SKM-1 (cell line): ENCODE measurements around the gene TRDMT1.

Experiments
- DNase-seq: peaks from one replicate; lab custom pipeline; 2025; ENCODE audit not compliant: unreplicated experiment; lab: John Stamatoyannopoulos, UW

Gene TRDMT1, protein sequence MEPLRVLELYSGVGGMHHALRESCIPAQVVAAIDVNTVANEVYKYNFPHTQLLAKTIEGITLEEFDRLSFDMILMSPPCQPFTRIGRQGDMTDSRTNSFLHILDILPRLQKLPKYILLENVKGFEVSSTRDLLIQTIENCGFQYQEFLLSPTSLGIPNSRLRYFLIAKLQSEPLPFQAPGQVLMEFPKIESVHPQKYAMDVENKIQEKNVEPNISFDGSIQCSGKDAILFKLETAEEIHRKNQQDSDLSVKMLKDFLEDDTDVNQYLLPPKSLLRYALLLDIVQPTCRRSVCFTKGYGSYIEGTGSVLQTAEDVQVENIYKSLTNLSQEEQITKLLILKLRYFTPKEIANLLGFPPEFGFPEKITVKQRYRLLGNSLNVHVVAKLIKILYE

DNA sequence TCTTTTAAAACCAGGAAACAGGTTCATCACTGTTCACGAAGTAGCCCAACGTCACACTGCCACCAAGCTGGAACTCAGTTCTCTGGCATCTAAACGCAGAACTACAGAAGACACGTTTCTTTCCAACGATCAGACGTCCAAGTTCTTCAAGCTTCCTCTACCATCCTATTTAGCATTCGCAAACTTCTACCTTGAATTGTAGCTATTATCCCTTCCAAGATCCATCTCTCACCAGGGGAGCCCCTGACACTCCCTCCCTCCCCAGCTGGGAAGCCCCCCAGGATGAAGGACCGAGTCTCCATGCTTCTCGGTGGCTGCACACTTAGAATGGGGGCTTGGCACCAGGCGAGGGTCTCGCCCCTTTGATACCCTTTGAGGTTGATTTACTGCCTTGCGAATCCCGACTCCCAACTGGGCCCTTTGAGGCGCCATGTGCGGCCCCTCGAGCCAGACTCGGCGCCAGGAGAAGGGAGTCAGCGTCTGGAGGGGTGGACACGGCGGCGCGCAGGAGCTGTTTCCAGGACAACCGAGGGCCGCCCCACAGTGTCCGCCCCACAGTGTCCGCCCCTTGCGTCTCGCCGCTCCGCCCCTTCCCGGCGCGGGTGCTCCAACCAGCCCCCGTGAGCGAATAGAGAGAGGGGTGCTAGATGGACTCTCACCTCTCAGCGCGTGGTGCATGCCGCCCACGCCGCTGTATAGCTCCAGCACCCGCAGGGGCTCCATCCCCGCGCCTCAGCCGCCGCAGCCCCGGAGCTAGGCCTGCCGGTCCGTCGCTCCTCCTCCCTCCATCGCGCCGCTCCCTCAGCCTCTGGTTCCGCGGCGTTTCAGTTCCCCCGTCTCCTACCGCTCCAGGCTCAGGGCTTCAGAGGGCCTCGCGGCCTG lies at the start of gene TRDMT1:
TRDMT1 (minus strand) TSS at position 761 of the 882 bp plus-strand sequence; CDS start at position 723, 38 bp downstream.
- peak; percentile 15 for DNase-seq

DNA sequence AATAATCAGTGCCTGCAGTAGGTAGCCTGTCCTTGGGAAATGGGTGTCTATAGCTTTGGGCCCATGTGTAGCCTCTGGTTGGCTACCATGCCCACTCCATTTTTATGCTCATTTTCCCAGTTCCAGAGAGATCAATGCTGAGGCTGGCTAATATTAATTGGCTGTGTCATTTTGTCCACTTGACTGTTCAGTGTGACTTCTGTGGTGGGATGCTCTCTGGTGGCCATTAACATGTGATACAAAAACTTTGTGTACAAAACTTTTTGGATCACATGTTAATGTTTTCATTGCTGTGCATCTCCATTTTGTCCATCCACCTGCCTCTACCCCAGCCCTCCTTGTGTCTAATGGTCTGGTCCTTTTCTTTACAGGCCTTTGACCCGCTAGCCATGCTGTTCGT lies 49.3 kb upstream of the TRDMT1 start:
- DNase-seq: no peak

DNA sequence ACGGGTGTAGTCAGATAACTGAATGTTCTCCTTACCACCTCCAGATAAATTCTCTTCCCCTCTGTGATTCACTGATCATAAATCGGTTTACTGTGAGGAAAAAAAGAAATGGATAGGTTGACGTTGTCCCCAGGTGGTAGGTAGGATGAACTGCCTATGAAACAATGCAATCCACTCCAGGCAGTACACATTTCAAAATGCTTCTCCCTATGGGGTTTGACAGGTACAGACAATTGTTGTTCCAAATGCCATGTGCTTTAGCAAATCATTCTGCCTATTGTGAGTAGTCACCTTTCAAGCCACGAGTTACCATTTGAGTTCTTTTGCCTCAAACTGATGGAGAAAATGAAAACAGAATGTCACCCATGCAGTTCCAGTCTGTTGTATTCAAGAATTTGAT lies 48.3 kb upstream of the TRDMT1 start:
- DNase-seq: no peak

DNA sequence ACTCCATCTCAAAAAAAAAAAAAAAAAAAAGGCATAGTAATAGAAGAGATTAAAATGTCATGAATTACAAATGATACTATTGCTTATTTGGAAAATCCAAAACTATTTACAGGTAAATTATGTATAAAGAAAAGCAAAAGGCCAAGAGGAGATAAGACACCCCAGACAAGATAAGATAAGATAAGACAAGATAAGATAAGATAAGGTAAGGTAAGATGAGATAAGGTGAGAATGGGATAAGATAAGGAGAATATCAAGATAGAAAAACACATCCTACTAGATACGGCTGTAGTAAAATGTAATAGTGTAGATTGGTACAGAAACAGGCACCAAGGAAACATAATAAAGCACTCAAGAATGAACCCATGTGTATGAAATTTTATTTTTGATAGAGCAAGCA lies 47.5 kb upstream of the TRDMT1 start:
- DNase-seq: no peak

DNA sequence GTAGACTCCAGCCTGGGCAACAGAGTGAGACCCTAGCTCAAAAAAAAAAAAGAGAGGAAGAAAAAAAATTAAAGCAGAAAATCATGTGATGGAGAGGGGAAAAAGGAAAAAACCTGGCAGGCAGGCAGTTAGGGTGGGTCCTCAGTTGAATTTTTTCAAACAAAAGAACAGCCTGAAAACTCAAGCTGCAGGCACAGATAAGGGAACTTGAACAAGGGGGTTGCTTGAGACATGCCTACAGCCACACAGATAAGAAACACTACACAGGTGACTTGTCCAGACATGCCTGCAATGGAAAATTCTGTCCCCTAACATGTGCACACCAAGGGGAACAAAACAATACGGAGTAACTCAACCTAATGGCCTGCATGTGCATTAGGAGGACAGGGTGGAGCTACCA lies 45.7 kb upstream of the TRDMT1 start:
- DNase-seq: no peak

DNA sequence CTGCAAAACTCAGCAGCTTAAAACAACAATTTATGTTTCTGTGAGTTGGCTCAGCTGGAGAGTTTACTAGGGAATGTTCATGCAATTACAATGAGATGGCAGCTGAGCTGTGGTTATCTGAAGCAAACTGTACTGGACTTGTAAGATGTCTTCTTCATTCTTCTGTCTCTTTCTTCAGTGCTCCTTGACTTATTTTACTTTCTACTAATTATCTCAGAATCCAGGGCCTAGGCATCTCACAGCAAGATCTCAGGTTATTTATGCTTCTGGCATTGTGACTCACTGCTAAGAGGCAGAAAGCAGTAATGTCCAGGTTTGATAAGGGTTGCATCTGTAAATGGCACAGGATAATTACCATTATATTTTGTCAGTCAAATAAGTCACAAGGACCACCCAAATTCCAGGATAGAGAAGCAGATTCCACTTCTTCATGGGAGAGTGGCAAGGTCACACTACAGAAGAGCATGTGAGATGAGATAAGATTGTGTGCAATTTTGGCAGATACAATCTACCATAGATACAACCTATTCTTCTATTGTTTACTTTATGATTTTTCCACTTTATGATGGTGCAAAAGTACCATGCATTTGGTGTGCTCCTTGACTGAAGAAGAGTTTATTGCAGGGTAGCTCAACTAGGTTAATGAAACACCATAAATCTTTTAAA lies 43.4 kb upstream of the TRDMT1 start:
- DNase-seq: no peak

- DNase-seq: no peak
Measured at GRCh38 chr10:17241611-17242333, 40.3 kb upstream of the TRDMT1 start.

DNA sequence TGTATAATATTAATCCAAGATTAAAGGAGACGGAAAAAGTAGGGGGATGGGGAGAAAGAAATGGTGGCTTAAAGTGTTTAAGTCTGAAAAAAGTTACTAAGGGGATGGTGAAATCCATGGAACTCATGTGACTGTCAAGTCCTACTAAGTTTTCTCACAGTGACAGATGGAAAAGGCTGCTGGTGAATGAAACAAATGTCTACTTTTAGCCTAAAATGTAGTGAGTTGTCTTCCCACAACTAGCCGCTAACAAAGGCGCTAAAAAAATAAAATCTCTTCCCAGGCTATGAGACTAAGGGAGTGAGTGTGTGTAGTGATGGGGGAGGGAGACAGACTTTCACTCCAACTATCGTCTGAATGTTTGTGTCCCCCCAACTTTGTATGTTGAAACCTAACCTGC lies 39.1 kb upstream of the TRDMT1 start:
- no peak for DNase-seq

- no peak for DNase-seq
Measured at GRCh38 chr10:17240096-17240495, 38.6 kb upstream of the TRDMT1 start.

DNA sequence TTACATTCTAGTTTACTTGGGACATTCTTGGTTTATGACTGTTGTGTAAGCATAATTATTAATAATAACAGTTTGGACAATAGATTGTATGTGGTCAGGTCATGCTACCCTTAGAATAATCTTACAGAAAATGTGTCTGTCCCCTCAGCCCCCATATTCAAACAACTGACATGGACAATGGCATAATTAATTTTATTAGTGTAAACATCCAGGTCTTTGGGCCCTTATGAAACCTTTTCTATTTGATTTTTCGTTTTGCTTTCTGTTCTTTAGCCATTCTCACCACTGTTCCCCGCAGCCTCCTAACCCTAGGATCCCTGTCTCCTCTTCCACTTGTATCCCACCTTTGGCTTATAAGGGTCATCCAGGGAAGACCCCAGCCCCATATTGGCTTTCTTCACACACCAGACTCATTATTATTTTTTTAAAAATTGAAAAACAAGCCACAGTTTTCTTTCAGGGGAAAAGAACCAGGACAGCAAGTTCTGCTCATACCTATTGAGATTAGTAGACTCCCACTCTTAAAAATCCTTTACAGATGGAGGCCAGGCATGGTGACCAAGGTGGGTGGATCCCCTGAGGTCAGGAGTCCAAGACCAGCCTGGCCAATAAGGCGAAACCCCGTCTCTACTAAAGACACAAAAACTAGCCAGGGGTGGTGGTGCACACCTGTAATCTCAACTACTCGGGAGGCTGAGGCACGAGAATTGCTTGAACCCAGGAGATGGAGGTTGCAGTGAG lies 38.0 kb upstream of the TRDMT1 start:
- DNase-seq: no peak

- DNase-seq: no peak
Measured at GRCh38 chr10:17238445-17239291, 37.2 kb upstream of the TRDMT1 start.

DNA sequence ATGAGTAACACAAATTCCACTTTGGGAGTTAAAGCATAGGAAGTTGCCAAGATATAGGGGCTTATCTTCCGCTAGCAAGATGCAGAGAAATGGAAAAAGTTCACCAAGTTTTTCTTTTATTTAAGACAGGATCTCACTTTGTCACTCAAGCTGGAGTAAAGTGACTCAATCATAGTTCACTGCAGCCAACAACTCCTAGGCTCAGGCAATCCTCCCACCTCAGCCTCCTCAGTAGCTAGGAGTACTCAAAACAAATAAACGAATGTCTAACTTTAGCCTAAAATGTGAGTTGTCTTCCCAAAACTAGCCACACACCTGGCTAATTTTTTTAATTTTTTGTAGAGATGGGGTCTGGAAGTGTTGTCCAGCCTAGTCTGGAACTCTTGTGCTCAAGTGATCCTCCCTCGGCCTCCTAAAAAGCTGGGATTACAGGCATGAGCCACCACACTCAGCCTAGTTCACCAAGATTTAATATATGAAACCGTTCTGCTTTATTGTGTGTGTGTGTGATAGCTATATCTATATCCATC lies 36.5 kb upstream of the TRDMT1 start:
- DNase-seq: no peak

GRCh38 chr10:17237149-17237527 lies 35.7 kb upstream of the TRDMT1 start:
- no peak for DNase-seq

DNA sequence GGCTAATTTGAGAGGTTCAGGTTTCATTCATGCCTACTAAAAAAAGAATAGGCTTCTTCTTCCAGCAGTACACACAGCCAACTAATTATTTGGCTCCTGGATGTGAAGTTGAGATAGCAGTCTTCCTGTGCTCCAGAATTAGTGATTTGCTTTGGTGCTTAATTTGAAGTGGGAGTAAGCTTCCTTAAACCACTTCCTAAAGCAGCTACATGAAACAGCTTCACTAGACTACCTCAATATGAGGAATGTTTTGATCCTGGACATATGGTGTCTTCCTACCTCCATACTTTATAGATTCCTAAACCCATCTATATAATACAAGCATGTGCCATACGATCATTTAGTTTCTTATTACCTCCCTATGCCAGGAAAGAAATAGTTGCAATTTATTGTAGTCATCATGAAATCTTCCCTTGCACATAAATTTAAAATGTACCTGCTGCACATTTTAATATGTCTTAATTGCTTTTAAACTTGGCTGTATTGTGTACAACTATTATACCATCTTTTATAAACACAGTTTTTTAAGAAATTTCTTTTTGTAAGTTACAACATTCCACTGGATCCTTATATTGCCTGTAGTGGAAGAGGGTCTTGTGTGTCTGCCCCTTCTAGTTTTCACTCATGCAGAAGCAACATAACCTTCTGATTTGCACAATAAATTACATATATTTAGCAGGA lies 35.1 kb upstream of the TRDMT1 start:
- no peak for DNase-seq

GRCh38 chr10:17235136-17235535 lies 33.7 kb upstream of the TRDMT1 start:
- DNase-seq: no peak

- no peak for DNase-seq
Measured at GRCh38 chr10:17234431-17234945, 33.0 kb upstream of the TRDMT1 start.

DNA sequence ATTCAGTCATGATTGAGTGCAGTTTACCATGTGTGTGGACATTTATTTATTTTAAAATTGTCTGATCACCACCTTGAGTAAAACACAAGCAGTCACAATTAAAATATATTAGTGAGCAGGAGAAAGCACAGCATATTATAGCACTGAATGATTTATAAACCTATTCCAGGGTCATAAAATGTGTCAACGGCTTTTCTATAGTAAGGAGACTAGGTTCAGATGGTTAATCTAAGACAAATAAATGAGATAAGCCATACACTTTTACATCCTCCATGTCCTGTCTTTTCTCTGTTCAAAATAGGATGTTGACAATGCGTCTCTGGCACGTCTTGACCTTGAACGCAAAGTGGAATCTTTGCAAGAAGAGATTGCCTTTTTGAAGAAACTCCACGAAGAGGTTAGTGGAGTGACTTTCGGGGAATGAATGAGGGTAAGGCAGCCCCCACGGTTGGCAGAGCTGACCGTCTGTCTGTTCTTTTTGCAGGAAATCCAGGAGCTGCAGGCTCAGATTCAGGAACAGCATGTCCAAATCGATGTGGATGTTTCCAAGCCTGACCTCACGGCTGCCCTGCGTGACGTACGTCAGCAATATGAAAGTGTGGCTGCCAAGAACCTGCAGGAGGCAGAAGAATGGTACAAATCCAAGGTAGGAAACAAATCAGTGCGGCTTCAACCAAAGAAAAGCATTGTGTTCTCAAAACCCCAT lies 32.0 kb upstream of the TRDMT1 start:
- no peak for DNase-seq
